GM20000 (cell line): ENCODE results near the gene NBEAL1.
"Not testable (repeated sequence)": the region's sequence is repeated elsewhere in the genome, so short reads cannot be mapped to it uniquely, and the experiment has no call there.

ENCODE experiments used
- DNase-seq: peaks from one replicate; pipeline ENCODE4 v3.0.0; 2012; ENCODE audit warnings: low spot score
- TF ChIP-seq, protein P1 (sequence below): IDR thresholded peaks from 2 replicates; pipeline ENCODE4 v1.5.1; 2012; ENCODE audit warnings: mild to moderate bottlenecking, control low read depth; ENCODE audit errors: extremely low read depth, missing control alignments

NBEAL1 gene

DNA sequence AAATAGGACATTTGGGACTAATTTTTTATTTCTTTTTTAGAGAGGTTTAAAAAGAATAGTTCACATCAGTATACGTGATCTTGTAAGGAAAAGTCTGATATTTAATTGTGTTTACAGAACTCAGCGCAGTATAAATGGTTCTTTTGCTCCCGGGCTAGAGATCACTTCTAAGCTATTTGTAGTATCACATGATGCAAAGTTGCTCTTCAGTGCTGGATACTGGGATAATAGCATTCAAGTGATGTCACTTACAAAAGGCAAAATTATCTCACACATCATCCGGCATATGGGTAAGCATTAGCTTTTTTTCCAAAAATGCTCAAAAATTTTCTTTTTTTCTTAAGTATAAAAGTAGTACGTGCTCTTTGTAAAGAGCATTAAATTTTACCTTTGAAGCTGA lies 186.8 kb downstream of the NBEAL1 start:
- no peak for DNase-seq

GRCh38 chr2:203209538-203209937 lies 194.9 kb downstream of the NBEAL1 start:
- DNase-seq: no peak
- TF ChIP-seq, protein P1, sequence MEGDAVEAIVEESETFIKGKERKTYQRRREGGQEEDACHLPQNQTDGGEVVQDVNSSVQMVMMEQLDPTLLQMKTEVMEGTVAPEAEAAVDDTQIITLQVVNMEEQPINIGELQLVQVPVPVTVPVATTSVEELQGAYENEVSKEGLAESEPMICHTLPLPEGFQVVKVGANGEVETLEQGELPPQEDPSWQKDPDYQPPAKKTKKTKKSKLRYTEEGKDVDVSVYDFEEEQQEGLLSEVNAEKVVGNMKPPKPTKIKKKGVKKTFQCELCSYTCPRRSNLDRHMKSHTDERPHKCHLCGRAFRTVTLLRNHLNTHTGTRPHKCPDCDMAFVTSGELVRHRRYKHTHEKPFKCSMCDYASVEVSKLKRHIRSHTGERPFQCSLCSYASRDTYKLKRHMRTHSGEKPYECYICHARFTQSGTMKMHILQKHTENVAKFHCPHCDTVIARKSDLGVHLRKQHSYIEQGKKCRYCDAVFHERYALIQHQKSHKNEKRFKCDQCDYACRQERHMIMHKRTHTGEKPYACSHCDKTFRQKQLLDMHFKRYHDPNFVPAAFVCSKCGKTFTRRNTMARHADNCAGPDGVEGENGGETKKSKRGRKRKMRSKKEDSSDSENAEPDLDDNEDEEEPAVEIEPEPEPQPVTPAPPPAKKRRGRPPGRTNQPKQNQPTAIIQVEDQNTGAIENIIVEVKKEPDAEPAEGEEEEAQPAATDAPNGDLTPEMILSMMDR: no peak

More for the DNA sequence above, 186.8 kb downstream of the NBEAL1 start:
- TF ChIP-seq, protein P1: no peak

DNA sequence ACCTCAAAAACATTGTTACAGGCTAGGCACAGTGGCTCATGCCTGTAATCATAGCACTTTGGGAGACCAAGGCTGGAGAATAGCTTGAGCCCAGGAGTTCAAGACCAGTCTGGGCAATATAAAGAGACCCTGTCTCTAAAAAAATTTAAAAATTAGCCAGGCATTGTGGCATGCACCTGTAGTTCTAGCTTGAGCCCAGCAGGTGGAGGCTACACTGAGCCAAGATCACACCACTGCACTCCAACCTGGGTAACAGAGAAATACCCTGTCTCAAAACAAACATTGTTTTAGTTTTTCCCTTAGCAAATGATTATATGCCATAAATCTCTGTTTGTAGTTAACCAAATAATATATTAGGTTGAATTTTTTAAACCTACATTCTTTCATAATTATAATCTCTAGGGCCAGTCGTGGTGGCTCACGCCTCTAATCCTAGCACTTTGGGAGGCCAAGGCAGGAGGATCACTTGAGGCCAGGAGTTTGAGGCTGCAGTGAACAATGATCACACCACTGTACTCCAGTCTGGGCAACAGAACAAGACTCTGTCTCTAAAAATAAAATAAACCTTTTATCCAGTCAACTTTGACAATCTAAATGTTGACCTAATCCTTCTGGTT lies 210.9 kb downstream of the NBEAL1 start:
- DNase-seq: no peak
- TF ChIP-seq, protein P1: peak; percentile 45

DNA sequence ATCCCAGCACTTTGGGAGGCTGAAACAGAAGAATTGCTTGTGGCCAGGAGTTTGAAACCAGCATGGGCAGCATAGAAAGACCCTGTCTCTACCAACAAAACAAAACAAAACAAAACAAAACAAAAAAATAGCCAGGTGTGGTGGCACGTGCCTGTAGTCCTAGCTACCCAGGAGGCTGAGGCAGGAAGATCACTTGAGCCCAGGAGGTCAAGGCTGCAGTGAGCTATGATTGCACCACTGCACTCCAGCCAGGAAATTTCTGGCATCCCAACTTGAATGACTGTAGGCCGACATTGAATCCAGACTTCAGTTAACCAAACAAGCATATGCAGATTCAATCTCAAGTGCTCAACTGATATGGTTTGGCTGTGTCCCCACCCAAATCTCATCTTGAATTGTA lies 215.0 kb downstream of the NBEAL1 start:
- not testable (repeated sequence) for DNase-seq

DNA sequence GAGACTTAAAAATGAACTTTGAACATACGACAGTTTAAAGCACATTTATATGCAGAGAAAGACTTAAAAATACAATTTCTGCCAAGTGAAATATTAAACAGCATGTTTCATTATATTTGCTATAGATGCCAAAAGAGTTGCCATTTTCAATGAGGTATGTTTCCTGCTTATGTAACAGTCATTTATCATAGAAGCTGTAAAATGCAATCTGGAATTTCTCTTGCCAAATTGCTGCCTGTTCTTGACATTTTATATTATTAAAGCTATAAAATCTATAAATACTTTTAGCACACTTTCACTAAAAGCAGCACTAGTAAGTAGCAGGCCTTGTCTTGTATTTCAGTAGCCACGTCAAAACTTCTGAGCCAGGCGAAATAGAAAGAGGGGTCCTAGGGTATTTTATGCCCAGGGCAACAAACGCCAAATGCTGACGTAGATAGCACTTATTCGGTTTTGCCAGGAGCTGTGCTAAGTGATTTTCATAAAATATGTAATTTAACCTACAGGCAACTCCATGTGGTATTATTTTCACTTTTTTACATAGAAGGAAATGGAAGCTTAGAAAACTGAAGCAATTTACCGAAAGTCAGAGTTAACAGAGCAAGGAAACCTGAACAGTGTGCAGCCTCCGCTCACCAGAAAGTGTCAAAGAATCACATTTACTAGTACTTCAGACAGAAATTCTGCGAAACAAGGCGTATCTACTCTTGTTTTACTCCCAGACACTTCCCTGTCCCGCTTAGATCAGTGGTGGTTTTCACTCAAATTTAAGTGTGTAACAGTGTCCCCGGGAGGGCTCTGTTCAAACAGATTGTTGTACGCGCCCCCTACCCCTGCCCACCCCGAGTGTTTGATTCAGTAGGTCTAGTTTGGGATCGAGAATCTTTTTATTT lies 222.9 kb downstream of the NBEAL1 start:
- TF ChIP-seq, protein P1: no peak
- no peak for DNase-seq

- DNase-seq: no peak
- TF ChIP-seq, protein P1: no peak
Measured at GRCh38 chr2:203238292-203238703, 223.6 kb downstream of the NBEAL1 start.

DNA sequence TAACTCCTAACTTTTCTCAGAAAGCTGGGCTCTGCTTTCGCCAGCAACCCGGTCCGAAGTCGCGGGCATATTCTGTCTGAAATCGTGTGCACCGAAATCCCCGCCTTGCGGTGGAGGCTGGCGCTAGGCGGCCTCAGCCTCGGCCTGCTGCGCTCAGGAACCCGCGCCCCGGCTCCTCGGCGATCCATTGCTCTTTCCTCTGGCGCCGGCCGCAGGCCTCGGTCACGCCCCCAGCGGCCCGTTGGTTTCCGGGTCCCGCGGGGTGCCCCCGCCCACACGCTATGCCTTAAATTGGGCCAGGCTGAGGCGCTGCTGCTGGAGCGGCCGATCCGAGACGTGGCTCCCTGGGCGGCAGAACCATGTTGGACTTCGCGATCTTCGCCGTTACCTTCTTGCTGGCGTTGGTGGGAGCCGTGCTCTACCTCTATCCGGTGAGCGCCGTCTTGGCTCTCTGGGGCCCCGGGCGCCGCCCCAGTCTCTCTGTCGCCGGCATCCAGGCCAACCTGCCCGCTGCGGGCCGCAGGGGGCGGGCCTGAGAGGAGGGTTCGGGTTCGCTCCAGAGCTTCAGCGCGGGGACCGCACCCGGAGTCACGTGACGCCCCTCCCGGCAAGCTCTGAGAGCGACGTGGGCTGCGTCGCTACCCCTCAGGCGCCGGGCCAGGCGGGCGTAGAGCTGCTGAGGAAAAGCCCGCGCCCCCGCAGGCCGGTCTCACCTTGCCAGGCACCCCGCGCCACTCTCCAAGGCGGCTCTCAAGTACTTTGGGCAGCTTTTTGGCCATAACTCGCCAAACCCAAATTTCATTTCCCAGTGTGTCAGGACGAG lies 224.2 kb downstream of the NBEAL1 start, which contains the start of gene CYP20A1:
CYP20A1 (plus strand) TSS at position 315 of the 823 bp plus-strand sequence; CDS start at position 360, 45 bp downstream.
- peak; percentile 92 for DNase-seq
- TF ChIP-seq, protein P1: no peak
